Stimulated activated naive CD4-positive, alpha-beta T cell (primary cell): ENCODE measurements around the gene COPRS.

Source experiments
- DNase-seq, 6 experiments: peaks; one replicate each; lab custom pipeline; 2025; lab: John Stamatoyannopoulos, UW

The COPRS gene

DNA sequence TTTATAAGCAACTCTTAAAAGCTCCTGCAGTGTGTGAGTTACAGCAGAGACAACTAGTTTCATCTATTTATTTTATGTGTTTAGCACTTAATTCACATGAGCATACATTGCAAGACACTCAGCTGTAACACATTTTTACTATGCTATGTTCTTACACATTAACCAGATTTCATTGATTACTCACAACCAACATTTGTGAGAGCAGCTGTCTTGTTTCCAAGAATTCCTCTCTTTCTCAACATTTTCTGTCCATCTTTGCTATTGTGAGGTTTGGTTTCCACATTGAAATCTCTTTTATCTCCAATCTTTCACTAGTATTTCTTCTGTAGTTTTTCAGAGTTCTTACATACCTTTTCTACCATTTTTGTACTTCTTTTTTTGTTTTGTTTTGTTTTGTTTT, 51.2 kb downstream of the COPRS start:
- no peak for DNase-seq

DNA sequence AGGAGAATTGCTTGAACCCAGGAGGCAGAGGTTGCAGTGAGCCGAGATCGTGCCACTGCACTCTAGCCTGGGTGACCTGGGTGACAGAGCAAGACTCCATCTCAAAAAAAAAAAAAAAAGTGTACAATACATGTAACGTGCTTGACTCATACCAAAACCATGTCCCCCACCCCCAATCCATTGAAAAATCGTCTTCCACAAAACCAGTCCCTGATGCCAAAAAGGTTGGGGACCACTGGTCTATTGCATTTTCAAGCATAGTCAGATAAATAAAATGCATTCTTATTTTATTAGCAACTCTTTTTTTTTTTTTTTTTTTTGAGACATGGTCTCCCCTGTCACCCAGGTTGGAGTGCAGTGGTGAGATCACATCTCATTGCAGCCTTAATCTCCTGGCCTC, 52.1 kb downstream of the COPRS start:
- no peak for DNase-seq

DNA sequence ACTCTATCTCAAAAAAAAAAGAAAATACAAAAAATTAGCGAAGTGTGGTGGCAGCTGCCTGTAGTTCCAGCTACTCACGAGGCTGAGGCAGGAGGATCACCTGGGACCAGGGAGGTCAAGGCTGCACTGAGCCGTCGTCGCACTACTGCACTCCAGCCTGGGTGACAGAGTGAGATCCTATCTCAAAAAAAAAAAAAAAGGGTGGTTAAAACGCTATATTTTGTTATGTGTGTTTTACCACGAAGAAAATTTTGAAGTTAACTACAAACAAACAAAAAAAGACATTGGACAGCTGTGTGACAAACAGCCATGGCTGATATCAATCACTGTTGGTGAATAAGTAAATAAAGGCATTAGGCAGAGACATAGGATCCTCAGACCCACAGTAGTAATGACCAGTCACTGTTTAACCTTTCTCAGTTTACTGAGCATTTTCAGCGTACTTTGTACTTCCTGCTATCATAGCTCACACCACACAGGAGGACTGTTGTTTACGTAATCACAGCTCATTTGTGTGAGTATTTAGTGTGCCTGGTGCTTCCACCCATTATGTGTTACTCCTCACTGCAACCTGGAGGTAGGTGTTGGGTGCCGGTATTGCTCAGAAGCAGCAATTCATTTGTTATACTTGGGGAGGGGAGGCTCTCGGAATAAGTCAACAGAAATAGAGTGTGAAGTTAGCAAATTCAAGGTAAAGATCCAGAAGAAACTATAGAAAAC, 55.4 kb downstream of the COPRS start:
- DNase-seq, result no peak

DNA sequence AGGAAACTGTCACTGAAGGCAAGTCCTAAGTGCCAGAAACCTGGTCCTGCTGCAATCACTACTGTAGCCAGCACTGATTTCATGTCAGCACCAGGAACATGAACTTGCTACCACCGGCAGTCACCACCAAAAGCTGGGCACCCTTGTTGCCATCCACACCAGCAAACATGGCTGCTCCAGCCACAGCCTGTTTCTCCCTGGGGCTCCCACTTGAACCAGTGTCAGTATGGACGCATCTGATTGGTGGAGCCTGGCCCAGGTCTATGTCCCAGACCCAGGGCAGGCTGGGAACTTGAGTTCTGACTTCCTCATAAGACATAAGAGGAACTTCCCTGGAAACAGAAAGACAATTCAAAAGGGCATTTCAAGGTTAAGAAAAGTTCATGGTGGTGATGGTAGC, 56.5 kb downstream of the COPRS start:
- no peak for DNase-seq
